ENCODE measurements around the gene C1orf216.
"Not testable (repeated sequence)": the region's sequence is repeated elsewhere in the genome, so short reads cannot be mapped to it uniquely, and the experiment has no call there.

Gene C1orf216

GRCh38 chr1:35708952-35709351, 9.7 kb downstream of the C1orf216 start:
- CTCF ChIA-PET = interaction anchor here (8.5 kb wide), 1 partner anchor 7 kb away, joined by 99 read pairs; the partner anchor contains the start of gene C1orf216
- no peak for TF ChIP-seq CTCF (IDR thresholded peaks at IDR 0.05; ENCODE audit: insufficient read depth, low read length, missing control alignments)
- no peak overlapping the region for H3K4me3 ChIP-seq (ENCODE audit: low read depth, low read length)
- POLR2A ChIA-PET = no interaction called here
- DNase-seq (ENCODE audit: low read depth, low spot score) = no peak

- TF ChIP-seq CTCF (IDR thresholded peaks at IDR 0.05; ENCODE audit: insufficient read depth, low read length, missing control alignments) = no peak
- no peak for DNase-seq (ENCODE audit: low read depth, low spot score)
Observed at GRCh38 chr1:35708441-35708921, 10.2 kb downstream of the C1orf216 start.

DNA sequence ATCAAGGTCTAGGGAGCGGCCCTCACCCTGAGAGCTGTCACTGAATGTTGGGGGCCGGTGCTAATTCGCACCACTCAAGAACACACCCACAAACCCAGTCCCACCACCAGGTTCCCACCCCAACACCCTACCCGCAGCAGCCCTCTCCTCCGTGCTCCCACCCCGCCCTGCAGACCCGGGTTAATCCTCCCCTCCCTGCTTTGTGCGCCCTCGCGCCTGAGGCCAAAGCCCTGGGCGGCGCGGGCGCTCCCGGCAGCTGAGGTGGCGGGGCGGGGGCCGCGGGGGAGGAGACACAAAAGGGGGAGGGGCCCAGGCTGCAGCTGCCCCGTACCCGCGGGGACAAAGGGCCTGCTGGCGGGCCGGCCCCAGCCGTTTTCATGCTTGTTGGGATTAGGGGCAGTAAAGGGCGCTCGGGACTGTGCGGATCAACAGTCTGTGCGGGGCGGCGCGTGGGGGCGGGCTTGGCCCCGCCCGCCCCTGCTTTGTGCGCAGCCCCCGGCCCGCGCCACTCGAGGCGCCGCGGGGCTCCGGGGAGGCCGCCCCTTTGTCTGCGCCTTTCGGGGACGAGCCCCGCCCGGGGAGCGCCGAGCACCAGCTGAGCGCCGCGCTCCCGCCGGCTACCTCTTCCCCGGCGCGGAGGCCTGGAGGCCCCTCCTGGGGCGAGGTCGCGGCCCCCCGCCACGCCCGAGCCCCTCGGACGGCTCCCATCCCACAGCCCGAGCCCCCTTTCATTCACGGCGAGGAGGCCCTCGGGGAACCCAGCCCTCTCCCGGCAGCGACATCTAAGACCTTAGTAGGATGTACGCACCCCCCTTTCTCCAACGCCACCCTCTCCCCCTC, 10.9 kb downstream of the C1orf216 start:
- H3K4me3 ChIP-seq (ENCODE audit: low read depth, low read length) = peak overlapping the region; percentile 52
- DNase-seq (ENCODE audit: low read depth, low spot score) = no peak
- TF ChIP-seq CTCF (IDR thresholded peaks at IDR 0.05; ENCODE audit: insufficient read depth, low read length, missing control alignments) = no peak
- CTCF ChIA-PET = interaction anchor here (1.0 to 8.5 kb wide), 3 partner anchors 8 to 506 kb away, joined by 3 to 99 read pairs (median 7); partner anchors contain the start of gene C1orf216
- POLR2A ChIA-PET = interaction anchor here (0.5 to 1.4 kb wide), 2 partner anchors 10 to 30 kb away, joined by 4 to 5 read pairs; partner anchors contain the start of gene C1orf216

More at GRCh38 chr1:35708441-35708921, 10.2 kb downstream of the C1orf216 start:
- CTCF ChIA-PET = interaction anchor here (8.5 kb wide), 1 partner anchor 7 kb away, joined by 99 read pairs; the partner anchor contains the start of gene C1orf216
- peak overlapping the region; percentile 52 for H3K4me3 ChIP-seq (ENCODE audit: low read depth, low read length)
- POLR2A ChIA-PET = interaction anchor here (1.4 kb wide), 1 partner anchor 10 kb away, joined by 5 read pairs; the partner anchor contains the start of gene C1orf216

DNA sequence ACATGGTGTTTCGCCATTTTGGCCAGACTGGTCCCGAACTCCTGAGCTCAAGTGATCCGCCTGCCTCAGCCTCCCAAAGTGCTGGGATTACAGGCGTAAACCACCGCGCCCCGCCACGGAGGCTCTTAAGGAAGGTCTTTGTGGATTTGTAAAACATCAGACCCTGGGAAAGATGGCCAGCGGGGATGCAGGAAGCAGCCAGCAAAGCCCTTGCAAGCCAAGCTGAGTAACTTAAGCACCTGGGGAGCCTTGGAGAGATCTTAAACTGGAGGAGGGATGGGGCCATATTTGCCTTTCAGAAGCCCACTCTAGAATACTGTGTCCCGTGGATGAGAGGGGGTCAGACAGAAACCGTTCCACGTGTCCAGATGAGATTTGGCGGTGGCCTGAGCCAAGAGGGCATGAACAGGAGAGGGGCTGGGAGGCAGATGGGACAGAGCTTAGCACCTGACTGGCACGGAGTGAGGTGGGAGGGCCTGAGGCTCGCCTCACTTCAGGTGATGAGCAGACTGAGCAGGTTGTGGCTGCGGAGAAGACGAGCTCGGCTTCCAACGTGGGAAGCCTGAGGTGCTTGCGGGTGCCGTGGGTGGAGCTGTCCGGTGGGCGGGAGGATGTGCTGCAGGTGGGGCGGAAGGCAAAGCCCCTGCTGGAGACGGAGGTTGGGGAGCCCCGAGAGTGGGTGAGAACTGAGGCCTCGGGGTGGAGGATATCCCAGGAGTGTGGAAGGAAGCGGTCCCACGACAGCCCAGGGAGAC, 11.7 kb downstream of the C1orf216 start:
- DNase-seq (ENCODE audit: low read depth, low spot score) = no peak
- POLR2A ChIA-PET = interaction anchor here (0.5 to 1.4 kb wide), 2 partner anchors 11 to 31 kb away, joined by 4 to 5 read pairs; partner anchors contain the start of gene C1orf216
- no peak for TF ChIP-seq CTCF (IDR thresholded peaks at IDR 0.05; ENCODE audit: insufficient read depth, low read length, missing control alignments)
- CTCF ChIA-PET = interaction anchor here (1.0 to 8.5 kb wide), 4 partner anchors 9 to 505 kb away, joined by 3 to 99 read pairs (median 11); partner anchors contain the start of gene C1orf216
- no peak overlapping the region for H3K4me3 ChIP-seq (ENCODE audit: low read depth, low read length)

- ChIA-PET POLR2A (no interaction called here), CTCF (interaction anchor here (0.6 to 8.5 kb wide), 5 partner anchors 13 to 30 kb away, joined by 3 to 99 read pairs (median 6); partner anchors contain the start of gene C1orf216)
- no peak for TF ChIP-seq CTCF (IDR thresholded peaks at IDR 0.05; ENCODE audit: insufficient read depth, low read length, missing control alignments)
- no peak for DNase-seq (ENCODE audit: low read depth, low spot score)
- no peak overlapping the region for H3K4me3 ChIP-seq (ENCODE audit: low read depth, low read length)
Observed at GRCh38 chr1:35702508-35702907, 16.2 kb downstream of the C1orf216 start.

DNA sequence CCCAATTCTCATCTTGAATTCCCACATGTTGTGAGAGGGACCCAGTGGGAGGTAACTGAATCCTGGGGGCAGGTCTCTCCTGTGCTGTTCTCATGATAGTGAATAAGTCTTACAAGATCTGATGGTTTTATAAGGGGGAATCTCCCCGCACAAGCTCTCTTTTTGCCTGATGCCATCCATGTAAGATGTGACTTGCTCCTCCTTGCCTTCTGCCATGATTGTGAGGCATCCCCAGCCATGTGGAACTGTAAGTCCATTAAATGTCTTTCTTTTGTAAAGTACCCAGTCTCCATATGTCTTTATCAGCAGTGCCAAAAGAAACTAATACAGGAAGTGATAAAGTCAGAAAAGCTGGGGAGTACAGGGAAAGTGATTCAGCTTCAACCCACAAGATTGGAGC, 19.5 kb downstream of the C1orf216 start:
- DNase-seq (ENCODE audit: low read depth, low spot score); POLR2A ChIA-PET; H3K4me3 ChIP-seq (ENCODE audit: low read depth, low read length): not testable (repeated sequence)
- CTCF ChIA-PET = interaction anchor here (0.9 to 1.7 kb wide), 3 partner anchors 14 to 16 kb away, joined by 3 to 13 read pairs (median 11); no protein-coding TSS in a partner anchor

Data from AG04449 (cell line).